GM04504 (cell line): ENCODE results near the gene HOXB3.

Experiments used
- DNase-seq: peaks from one replicate; pipeline ENCODE4 v3.0.0-alpha.2; 2012; ENCODE audit warnings: low read depth

Gene HOXB3

DNA sequence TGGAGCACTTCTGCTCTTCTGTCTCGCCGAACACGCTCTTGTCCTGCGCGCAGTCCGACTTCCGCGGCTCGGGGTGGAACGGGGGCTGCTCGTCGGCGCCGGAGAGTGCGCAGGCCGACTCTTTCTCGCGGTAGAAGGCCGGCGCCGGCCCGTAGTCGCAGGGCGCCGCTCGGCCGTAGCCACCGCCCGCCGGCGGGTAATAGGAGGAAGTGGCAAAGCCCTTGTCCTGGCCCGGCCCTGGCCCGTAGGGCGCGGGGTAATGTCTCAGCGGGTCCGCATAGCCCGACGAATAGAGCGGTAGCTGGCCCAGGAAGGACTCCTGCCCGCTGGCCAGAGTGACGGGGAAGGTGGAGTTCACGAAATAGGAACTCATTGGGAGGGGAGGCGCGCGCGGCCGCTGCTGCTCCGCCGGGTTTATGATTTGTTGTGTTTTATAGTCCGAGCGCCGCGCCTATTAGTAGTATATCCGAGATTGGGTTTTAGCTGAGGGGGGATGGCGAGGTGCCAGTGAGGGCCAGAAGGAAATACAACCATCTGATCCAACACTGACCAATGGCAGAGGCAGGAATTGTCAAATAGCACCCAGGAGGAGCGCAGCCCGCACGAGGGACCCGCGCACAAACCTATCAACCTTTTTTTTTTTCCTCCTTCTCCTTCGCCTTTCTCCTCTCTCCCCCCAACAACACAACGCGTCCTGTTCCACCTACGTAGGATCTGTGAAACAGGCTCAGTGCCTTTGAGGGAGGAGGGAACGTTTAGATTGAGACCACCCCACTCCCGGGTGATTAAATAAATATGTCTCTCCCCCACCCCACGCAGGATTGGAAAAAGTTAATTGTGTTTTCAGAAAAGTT lies 8.0 kb upstream of the HOXB3 start:
- DNase-seq, result peak; percentile 91

- no peak for DNase-seq
Measured at GRCh38 chr17:48597528-48597777, 7.4 kb upstream of the HOXB3 start.

- DNase-seq, result no peak
Measured at GRCh38 chr17:48596735-48597527, 6.9 kb upstream of the HOXB3 start.

DNA sequence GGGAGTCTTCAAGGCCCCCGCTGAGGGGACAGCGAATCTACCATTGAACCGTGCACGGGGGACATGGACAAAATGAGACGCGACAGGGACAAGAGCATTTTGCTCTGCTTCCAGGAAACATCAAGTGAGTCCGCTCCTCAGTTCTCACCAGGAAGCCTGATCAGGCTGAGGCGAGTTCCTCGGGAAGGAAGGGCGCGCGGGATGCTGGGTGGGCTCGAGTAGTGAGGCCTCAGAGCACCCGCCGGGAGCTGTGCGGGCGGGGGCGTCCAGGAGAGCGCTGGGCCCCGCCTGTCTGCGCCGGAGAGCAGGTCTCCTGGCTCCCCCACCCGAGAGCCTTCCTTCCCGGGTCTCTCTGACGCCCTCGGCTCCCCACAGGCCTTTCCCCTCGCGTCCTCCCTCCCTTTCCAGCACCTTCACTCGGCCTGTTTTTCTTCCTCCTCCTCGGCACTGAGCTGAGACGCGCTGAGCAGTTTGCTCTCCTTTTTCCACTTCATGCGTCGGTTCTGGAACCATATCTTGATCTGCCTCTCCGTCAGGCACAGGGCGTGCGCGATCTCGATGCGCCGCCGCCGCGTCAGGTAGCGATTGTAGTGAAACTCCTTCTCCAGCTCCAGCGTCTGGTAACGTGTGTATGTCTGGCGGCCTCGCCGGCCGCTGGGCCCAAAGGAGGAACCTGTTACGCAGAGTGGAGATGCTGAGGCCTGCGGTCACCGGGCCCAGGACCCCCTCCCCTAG lies 6.1 kb upstream of the HOXB3 start:
- DNase-seq, result no peak

GRCh38 chr17:48595278-48595999 lies 5.4 kb upstream of the HOXB3 start:
- no peak for DNase-seq

DNA sequence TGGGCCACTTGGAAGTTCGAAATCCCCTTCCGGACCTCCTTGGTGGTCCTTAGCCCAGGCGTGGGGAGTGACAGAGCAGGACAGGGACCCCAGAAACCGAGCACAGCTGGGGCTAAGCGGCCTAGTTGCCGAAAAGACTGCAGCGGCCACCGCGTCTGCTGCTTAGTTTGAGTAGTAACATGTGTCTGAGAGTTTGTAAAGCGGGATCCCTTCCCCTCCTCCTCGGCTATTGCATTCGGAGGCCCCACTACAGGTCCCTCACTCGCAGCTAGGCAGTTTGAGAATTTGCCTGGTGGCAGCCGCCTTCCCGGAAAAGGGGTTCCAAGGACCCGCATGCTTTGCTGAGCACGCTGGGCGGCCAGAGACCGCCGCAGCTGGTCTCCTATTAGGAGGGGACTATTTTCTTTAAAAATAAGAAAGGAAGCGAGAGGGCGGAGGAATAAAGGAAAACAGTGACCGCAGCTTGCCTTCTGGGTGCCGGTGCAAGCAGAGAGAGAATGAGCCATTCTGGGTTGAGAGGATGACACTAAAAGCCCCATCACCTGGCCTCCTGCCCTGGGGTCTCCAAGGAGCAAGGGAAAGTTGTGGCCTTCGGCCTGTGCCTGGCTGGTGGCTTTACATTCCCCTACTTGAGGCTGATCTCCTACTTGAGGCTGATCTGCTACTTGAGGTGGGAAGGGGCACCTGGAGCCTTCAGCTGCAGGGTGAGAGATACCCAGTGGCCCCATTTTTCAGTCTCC lies 4.7 kb upstream of the HOXB3 start:
- no peak for DNase-seq

- DNase-seq, result peak; percentile 92
Measured at GRCh38 chr17:48593840-48594537, 3.9 kb upstream of the HOXB3 start.

- no peak for DNase-seq
Measured at GRCh38 chr17:48593126-48593829, 3.2 kb upstream of the HOXB3 start, which contains the start of gene HOXB5. Gene HOXB5 (minus strand): TSS chr17:48593779. CDS start chr17:48593682, 97 bp downstream.

DNA sequence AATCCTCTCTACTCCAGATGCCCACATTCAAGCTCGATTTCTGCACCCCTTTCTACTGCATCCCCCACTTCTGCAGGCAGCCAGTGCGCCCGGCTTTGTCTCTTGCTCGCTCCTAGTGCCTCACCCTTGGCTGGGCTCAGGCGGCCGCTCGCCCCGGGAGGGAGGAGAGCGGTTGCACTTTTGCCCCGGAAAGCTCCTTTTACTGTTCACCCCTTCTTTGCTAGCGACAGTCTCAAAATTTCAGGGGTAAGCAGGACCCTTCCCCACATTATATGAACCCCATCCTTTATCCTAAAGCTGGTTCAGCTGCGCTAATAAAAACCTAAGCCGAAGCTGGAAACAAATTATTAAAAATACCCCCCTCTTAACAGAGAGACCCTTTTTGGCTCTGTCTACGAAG lies 2.5 kb upstream of the HOXB3 start:
- no peak for DNase-seq

- DNase-seq, result no peak
Measured at GRCh38 chr17:48592057-48592514, 2.0 kb upstream of the HOXB3 start.

GRCh38 chr17:48591255-48592056 lies 1.4 kb upstream of the HOXB3 start:
- no peak for DNase-seq

DNA sequence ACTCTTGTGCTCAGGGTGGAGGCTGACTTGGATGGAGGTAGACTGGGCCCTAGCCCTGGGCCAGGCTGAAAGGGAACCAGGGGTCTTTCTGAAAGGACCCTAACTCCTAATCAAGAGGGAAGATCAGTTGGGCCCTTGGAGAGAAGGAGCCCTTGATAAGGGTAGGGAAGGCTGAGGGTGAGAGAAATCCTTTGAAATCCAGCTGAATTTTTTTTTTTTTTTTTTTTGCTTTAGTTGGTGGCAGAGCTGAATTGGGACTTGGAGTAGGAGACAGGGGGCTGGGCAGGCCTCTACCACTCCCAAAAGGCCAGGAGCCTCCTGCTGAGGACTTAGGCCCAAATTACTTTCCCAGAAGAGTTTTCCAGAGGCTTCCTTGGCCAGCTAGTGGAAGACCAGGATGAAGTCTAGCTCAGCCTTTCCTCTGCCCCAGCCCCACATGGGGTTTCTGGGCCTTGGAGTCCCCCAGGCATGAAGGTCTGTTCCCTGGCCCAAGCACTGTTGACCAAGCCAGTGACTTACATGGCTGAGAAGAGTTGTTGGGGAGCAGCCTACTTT lies 643 bp upstream of the HOXB3 start:
- no peak for DNase-seq

GRCh38 chr17:48589060-48589830 lies 796 bp downstream of the HOXB3 start:
- DNase-seq, result no peak

- DNase-seq, result no peak
Measured at GRCh38 chr17:48588528-48588927, 1.5 kb downstream of the HOXB3 start.

DNA sequence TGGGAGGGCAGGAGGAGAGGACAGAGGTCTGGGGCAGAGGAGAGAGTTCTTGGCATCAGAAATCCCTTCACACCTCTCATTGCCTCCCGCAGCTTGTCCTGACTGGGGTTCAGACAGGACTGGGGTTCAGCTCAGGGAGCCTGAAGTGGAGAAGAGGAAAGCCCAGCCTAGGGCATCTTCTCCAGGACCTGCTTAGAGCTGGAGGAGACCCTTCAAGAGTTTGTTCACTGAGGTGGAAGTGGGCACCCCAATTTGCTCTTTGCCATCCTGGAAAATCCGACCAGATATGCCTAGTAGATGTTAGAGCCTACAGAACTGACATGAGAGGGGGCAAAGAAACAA lies 2.0 kb downstream of the HOXB3 start:
- DNase-seq, result no peak

DNA sequence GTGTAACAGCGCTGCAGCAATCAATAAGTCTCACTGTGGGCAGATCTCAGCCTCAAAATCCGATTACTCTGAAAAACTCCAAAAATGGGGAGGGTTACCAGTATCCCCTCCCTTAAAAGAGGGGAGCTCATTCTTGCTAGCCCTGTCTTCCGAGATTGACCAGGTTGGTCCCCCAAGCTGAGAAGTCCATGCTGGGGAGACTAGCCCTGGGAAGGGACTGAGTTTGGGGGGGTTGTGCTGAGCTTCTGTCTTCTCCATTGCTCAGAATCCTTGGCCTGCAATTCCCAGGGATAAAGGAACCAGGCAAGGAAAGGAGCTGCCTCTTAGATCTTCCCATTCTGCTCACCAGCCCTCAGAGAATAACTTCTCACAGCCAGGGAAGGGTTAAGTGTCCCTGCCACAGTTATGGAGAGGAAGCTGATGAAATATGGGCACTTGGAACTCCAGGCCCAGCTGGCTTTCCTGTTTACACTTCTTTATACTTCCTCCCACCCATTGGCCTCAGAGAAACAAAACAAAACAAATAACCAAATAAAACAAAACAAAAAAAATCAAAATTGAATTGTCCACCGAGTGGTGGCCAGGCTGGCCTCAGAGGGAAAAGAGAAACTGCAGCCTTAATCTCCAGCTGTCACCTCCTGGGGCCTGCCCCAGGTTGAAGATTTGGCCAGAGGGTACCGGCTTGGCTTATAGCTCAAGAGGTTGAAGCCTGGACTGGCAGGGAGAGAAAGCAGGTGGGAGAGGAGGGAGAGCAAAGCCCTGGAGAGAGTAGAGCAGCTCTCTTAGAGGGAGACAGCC lies 2.6 kb downstream of the HOXB3 start:
- DNase-seq, result no peak
